Epithelial cell of esophagus (primary cell): Measurements from ENCODE around the gene TSPAN19.

Experiments
- DNase-seq: peaks from one replicate; pipeline ENCODE4 v3.0.0; 2010; ENCODE audit warnings: low read depth
- H3K4me3 ChIP-seq: 2 replicates; pipeline ENCODE4 v1.5.1; 2011; ENCODE audit warnings: mild to moderate bottlenecking, low read length, control low read depth
- CTCF ChIP-seq: IDR thresholded peaks from 2 replicates; pipeline ENCODE4 v1.5.1; 2011; ENCODE audit warnings: low read depth, mild to moderate bottlenecking, low read length, control low read depth, inconsistent platforms; ENCODE audit not compliant: insufficient read depth; ENCODE audit errors: missing control alignments

TSPAN19 gene

GRCh38 chr12:85059594-85059993 lies 23.5 kb upstream of the TSPAN19 start:
- H3K4me3 ChIP-seq, result no peak overlapping the region
- no peak for DNase-seq
- TF ChIP-seq CTCF, result no peak

GRCh38 chr12:85058339-85058738 lies 22.3 kb upstream of the TSPAN19 start:
- DNase-seq, result no peak
- H3K4me3 ChIP-seq, result no peak overlapping the region
- TF ChIP-seq CTCF, result no peak

- peak; percentile 64 for DNase-seq
- peak; percentile 83 for TF ChIP-seq CTCF
- H3K4me3 ChIP-seq, result no peak overlapping the region
Measured at GRCh38 chr12:85057370-85057963, 21.4 kb upstream of the TSPAN19 start.

- no peak for TF ChIP-seq CTCF
- no peak overlapping the region for H3K4me3 ChIP-seq
- no peak for DNase-seq
Measured at GRCh38 chr12:85043829-85044228, 7.8 kb upstream of the TSPAN19 start.

- TF ChIP-seq CTCF, result no peak
Measured at GRCh38 chr12:85041395-85041794, 5.3 kb upstream of the TSPAN19 start.

GRCh38 chr12:85036733-85037132 lies 656 bp upstream of the TSPAN19 start:
- DNase-seq, result no peak
- TF ChIP-seq CTCF, result no peak
- H3K4me3 ChIP-seq, result peak overlapping the region; percentile 80

More at GRCh38 chr12:85041395-85041794, 5.3 kb upstream of the TSPAN19 start:
- DNase-seq, result no peak
- no peak overlapping the region for H3K4me3 ChIP-seq

GRCh38 chr12:85029456-85029855 lies 6.6 kb downstream of the TSPAN19 start:
- DNase-seq, result peak; percentile 34
- H3K4me3 ChIP-seq, result no peak overlapping the region
- peak; percentile 25 for TF ChIP-seq CTCF
